ENCODE measurements around the gene CSHL1.

CSHL1 gene

DNA sequence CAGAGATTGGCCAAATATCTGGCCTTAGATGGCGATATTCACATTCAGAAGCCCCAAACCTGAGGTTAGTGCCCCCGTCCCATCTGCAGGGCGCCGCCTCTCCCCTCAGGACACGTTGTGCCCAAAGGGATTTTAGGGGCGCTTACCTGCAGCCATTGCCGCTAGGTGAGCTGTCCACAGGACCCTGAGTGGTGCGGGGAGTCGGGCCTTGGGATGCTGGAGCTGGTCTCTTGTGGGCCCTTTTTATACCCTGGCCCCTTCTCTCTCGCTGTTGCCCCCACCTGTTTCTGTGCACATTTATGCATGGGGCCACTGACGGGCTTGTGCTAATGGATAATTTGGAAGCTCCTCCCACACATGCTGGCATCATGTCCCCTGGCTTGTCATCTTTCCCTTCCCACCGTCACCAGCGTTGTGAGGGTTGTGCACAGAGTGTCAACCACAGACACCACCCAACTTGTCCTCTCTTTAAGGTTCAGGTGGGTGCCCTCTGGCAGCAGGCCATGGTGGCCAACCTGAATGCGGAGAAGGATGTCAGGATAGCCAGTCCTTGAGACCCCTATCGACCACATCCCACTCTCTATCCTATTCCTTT is at the start of gene CSHL1:
CSHL1 (minus strand) TSS at position 218 of the 595 bp plus-strand sequence; CDS start at position 156, 62 bp downstream.
- H3K36me3 ChIP-seq (ENCODE audit: control insufficient read depth in 1 of 2, insufficient read depth in 2 of 2, low read length in 2 of 2), result no peaks in the 10 kb centered on the region
- no peak within 1 kb of the TSS for H3K27ac ChIP-seq (ENCODE audit: low read length)
- H3K9me3 ChIP-seq (ENCODE audit: control insufficient read depth in 1 of 2, low read length in 2 of 2), result no peaks in the 10 kb centered on the region
- H3K27me3 ChIP-seq (ENCODE audit: low read depth, low read length), result no peaks in the 10 kb centered on the region
- no peak within 1 kb of the TSS for H3K4me3 ChIP-seq (ENCODE audit: low read depth in 1 of 2, low read length in 2 of 2)
- no peaks in the 10 kb centered on the region for H3K4me1 ChIP-seq (ENCODE audit: control insufficient read depth in 1 of 2, insufficient read depth in 2 of 2, low read length in 2 of 2)

DNA sequence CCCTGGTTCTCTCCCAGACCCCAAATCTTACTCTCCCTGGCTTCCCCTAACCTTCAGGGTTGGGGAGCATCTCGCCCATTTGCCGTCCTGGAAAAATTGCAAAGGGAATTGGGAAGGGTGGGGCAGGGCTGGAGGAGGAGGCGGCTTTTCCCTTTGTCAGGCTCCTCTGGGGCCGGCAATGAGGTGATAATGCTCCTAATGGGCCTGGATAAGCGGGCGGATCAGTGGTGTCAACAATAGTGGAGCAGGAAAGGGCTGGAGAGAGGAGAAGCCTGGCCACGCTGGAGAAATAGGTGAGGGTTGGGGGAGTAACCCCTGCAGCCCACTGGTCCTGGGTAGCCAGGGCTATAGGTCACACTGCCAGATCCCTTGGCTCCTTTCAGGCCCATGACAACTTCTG is 49.4 kb upstream of the CSHL1 start:
- Histone ChIP-seq H3K27ac (ENCODE audit: low read length) (no peak overlapping the region), H3K9me3 (ENCODE audit: control insufficient read depth in 1 of 2, low read length in 2 of 2) (no peaks in the 10 kb centered on the region), H3K36me3 (ENCODE audit: control insufficient read depth in 1 of 2, insufficient read depth in 2 of 2, low read length in 2 of 2) (no peaks in the 10 kb centered on the region), H3K4me3 (ENCODE audit: low read depth in 1 of 2, low read length in 2 of 2) (no peak overlapping the region), H3K27me3 (ENCODE audit: low read depth, low read length) (no peaks in the 10 kb centered on the region), H3K4me1 (ENCODE audit: control insufficient read depth in 1 of 2, insufficient read depth in 2 of 2, low read length in 2 of 2) (peaks cover 0 to 9% of the 10 kb centered on the region in 2 donors)

DNA sequence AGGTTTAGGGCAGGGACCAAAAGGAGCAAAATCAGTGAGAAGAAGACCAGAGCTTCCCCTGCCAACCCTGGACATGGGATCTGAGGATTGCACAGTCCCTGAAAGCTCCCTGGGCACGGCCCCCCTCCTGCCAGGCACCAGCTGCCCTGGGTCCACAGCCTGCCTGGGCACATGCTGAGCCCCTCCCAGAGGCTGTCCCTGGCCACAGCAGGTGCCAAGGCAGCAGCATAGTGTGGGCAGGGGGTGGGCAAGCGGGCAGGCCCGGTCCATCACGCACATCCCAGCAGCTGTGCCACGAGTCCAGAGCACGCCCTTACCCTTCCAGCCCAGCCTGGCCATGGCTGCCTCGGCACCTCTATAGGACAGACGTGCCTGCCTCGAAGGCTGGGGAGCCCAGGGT is 48.9 kb upstream of the CSHL1 start:
- H3K4me1 ChIP-seq (ENCODE audit: control insufficient read depth in 1 of 2, insufficient read depth in 2 of 2, low read length in 2 of 2), result peaks cover 0 to 9% of the 10 kb centered on the region in 2 donors
- no peaks in the 10 kb centered on the region for H3K27me3 ChIP-seq (ENCODE audit: low read depth, low read length)
- no peak overlapping the region for H3K27ac ChIP-seq (ENCODE audit: low read length)
- H3K4me3 ChIP-seq (ENCODE audit: low read depth in 1 of 2, low read length in 2 of 2), result no peak overlapping the region
- H3K9me3 ChIP-seq (ENCODE audit: control insufficient read depth in 1 of 2, low read length in 2 of 2), result no peaks in the 10 kb centered on the region
- H3K36me3 ChIP-seq (ENCODE audit: control insufficient read depth in 1 of 2, insufficient read depth in 2 of 2, low read length in 2 of 2), result no peaks in the 10 kb centered on the region

DNA sequence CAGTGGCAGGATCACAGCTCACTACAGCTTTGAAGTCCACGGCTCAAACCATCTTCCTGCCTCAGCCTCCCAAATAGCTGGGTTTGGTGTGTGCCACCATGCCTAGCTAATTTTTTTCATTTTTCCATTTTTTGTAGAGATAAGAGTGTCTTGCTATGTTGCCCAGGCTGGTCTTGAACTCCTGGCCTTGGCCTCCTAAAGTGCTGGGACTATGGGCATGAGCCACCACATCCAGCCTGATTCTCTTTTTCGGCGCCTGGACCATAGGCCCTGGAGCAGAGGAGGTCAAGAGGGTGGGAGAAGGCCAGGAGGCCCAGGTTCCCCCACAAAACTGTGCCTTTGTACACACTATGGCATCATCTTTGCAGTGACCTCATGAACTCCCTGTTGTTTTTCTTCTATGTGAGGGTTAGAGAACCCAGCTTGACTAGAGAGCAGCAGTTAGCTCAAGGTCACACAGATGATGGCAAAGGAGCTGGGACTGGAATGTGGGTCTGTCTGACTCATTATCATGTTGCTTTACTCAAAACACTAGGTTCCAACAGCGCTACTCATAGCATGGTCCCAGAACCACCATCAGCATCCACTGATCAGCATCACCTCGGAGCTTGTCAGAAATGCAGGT is 45.4 kb upstream of the CSHL1 start:
- no peak overlapping the region for H3K4me3 ChIP-seq (ENCODE audit: low read depth in 1 of 2, low read length in 2 of 2)
- H3K9me3 ChIP-seq (ENCODE audit: control insufficient read depth in 1 of 2, low read length in 2 of 2), result no peaks in the 10 kb centered on the region
- no peaks in the 10 kb centered on the region for H3K27me3 ChIP-seq (ENCODE audit: low read depth, low read length)
- H3K27ac ChIP-seq (ENCODE audit: low read length), result no peak overlapping the region
- H3K36me3 ChIP-seq (ENCODE audit: control insufficient read depth in 1 of 2, insufficient read depth in 2 of 2, low read length in 2 of 2), result no peaks in the 10 kb centered on the region
- H3K4me1 ChIP-seq (ENCODE audit: control insufficient read depth in 1 of 2, insufficient read depth in 2 of 2, low read length in 2 of 2), result peaks cover 0 to 7% of the 10 kb centered on the region in 2 donors

DNA sequence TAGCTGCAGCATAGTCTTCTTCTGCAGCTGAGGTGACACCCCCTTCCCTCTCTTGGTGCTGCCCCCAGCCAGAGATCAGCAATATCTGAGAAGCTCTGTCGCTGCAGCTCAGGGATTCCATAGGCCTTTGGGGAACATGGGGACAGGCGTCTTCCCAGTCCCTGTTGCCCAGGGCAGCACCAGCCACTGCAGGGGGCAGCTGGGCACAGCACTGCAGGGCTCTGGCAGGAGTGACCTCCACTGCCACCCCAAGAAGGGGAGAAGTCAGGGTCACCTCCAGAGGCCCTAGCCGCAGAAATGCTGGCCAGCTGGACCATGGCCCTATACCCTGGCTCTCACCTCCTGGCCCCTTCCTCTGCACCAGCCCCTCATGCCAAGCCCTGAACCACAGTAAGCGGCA is 44.7 kb upstream of the CSHL1 start:
- Histone ChIP-seq H3K27ac (ENCODE audit: low read length) (no peak overlapping the region), H3K27me3 (ENCODE audit: low read depth, low read length) (no peaks in the 10 kb centered on the region), H3K9me3 (ENCODE audit: control insufficient read depth in 1 of 2, low read length in 2 of 2) (no peaks in the 10 kb centered on the region), H3K4me1 (ENCODE audit: control insufficient read depth in 1 of 2, insufficient read depth in 2 of 2, low read length in 2 of 2) (peaks cover 0 to 1% of the 10 kb centered on the region in 2 donors), H3K36me3 (ENCODE audit: control insufficient read depth in 1 of 2, insufficient read depth in 2 of 2, low read length in 2 of 2) (no peaks in the 10 kb centered on the region), H3K4me3 (ENCODE audit: low read depth in 1 of 2, low read length in 2 of 2) (no peak overlapping the region)

DNA sequence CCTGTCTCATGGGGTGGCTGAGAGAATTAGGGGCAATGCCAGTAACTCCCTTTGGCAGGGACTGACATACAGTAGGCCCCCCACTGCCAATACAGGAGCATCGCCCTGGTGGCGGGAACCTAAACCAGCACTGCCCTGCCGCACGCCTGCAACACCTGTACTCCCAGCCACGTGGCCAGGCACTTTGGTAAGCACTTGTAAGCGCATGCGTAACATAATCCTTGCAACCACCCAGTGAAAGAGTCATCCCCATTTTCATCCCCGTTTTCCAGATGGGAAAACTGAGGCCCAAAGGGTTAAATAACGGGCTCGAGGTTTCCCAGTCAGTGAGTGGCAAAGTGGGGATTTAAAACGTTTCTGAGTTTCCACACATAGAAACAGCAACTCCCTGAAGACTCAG is 44.2 kb upstream of the CSHL1 start:
- H3K9me3 ChIP-seq (ENCODE audit: control insufficient read depth in 1 of 2, low read length in 2 of 2), result no peaks in the 10 kb centered on the region

DNA sequence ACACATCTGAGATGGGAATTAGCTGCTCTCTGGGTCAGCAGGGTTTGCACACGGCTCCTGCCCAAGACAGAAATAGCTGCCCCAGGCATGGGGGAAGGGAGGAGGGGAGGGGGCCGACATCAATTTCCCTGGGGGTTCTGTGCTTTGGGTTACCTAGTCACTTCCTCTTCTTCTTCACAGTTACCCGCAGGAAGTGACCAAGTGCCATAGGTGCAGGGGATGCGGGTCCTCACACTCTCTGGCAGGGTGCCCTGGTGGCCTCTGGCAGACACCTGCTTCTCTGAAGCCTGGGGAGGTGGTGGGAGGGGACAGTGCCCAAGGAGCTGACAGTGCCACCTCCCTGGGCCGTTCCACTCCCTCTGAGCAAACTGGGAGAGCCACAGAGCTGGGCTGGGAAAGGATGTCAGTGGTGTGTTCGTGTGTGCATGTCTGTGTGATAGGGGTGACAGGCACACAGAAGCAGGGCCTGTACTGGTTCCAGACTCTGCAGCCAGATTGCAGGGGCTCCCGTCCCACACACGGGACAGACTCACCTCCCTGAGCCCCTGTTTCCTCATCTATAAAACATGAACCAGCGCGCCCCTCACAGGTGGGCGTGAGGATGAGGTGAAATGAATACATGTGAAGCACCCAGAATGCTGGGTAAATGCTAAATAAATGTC is 43.5 kb upstream of the CSHL1 start:
- Histone ChIP-seq H3K27me3 (ENCODE audit: low read depth, low read length) (no peaks in the 10 kb centered on the region), H3K36me3 (ENCODE audit: control insufficient read depth in 1 of 2, insufficient read depth in 2 of 2, low read length in 2 of 2) (no peaks in the 10 kb centered on the region), H3K4me1 (ENCODE audit: control insufficient read depth in 1 of 2, insufficient read depth in 2 of 2, low read length in 2 of 2) (no peaks in the 10 kb centered on the region), H3K9me3 (ENCODE audit: control insufficient read depth in 1 of 2, low read length in 2 of 2) (no peaks in the 10 kb centered on the region), H3K4me3 (ENCODE audit: low read depth in 1 of 2, low read length in 2 of 2) (no peak overlapping the region), H3K27ac (ENCODE audit: low read length) (no peak overlapping the region)

More for the DNA sequence above, 44.2 kb upstream of the CSHL1 start:
- Histone ChIP-seq H3K27me3 (ENCODE audit: low read depth, low read length) (no peaks in the 10 kb centered on the region), H3K4me1 (ENCODE audit: control insufficient read depth in 1 of 2, insufficient read depth in 2 of 2, low read length in 2 of 2) (no peaks in the 10 kb centered on the region), H3K4me3 (ENCODE audit: low read depth in 1 of 2, low read length in 2 of 2) (no peak overlapping the region), H3K36me3 (ENCODE audit: control insufficient read depth in 1 of 2, insufficient read depth in 2 of 2, low read length in 2 of 2) (no peaks in the 10 kb centered on the region), H3K27ac (ENCODE audit: low read length) (no peak overlapping the region)

DNA sequence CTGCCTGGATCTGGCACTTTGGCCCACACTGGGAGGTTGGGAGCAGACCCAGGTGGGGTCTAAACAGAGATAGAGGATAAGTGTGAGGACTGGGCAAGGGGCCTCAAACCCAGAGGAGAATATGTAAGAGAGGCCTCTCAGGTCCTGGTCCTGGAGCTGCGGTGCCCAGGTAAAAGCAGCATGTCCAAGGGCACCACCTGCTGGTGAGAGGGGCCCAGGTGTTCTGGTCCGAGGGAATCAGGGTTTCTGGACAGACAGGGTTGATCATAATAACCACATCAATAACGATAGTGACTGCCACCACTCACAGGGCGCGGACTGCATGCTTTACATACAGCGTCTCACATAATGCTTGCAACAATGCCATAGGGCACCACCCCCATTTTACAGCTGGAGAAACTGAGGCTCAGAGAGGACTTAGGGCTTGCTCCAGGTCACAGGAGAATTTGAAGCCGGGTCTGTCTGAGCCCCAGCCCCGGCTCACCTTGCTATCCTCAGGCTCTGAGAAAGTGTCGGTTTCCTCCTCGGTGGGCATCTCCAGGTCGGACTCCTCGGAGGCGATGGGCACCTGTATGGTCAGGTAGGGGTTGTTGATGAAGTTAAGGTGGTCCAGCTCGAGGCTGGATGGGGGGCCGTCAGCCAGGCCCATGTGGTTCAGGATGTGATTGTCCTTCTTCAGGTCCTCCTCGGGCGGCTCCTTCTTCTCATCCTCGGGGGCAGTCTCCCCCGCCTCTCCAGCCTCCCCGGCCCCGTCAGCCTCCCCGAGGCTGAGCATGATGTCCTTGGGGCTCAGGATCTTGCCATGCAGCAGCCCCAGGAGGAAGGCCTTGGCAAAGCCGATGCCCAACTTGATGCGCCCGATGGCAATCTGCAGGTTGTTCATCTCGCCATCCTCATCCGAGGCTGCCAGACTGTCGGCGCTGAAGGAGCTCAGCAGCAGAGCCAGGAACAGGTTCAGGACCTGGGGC is 40.2 kb upstream of the CSHL1 start:
- H3K36me3 ChIP-seq (ENCODE audit: control insufficient read depth in 1 of 2, insufficient read depth in 2 of 2, low read length in 2 of 2), result no peaks in the 10 kb centered on the region
- H3K4me1 ChIP-seq (ENCODE audit: control insufficient read depth in 1 of 2, insufficient read depth in 2 of 2, low read length in 2 of 2), result no peaks in the 10 kb centered on the region

DNA sequence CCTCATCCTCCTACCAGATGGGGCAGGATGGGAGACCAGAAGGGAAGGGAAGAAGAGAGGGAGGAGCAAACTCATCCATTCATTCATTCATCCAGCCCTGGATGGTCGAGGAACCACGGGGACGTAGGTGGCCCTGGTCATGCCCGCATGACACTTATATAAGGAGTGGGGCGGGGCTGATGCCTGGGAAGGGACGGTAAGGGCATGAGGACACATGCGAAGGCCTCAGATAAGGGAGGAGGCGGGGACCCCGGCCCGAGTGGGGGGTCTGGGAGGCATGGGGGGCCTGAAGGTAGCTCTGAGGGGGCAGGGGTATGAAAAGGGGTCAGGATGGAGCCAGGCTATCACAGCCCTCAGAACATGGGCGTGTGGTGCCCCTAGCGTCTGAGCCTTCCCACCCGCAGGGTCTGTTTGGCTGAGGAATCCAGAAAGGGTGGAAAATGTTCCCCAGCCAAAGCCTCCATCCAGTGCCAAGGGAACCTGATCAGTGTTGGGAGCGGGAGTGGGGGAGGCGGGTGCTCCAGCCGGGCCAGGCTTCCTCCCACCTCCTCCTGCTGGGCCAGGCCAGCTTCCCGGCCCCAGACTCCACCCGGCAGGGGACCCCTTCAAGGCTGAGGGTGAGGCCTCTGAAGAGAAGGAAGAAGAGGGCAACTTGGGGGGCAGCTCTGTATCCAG is 38.7 kb upstream of the CSHL1 start:
- no peak overlapping the region for H3K4me3 ChIP-seq (ENCODE audit: low read depth in 1 of 2, low read length in 2 of 2)
- H3K27me3 ChIP-seq (ENCODE audit: low read depth, low read length), result no peaks in the 10 kb centered on the region
- H3K9me3 ChIP-seq (ENCODE audit: control insufficient read depth in 1 of 2, low read length in 2 of 2), result no peaks in the 10 kb centered on the region
- H3K36me3 ChIP-seq (ENCODE audit: control insufficient read depth in 1 of 2, insufficient read depth in 2 of 2, low read length in 2 of 2), result no peaks in the 10 kb centered on the region
- no peak overlapping the region for H3K27ac ChIP-seq (ENCODE audit: low read length)
- H3K4me1 ChIP-seq (ENCODE audit: control insufficient read depth in 1 of 2, insufficient read depth in 2 of 2, low read length in 2 of 2), result no peaks in the 10 kb centered on the region

More for the DNA sequence above, 40.2 kb upstream of the CSHL1 start:
- no peak overlapping the region for H3K4me3 ChIP-seq (ENCODE audit: low read depth in 1 of 2, low read length in 2 of 2)
- no peaks in the 10 kb centered on the region for H3K27me3 ChIP-seq (ENCODE audit: low read depth, low read length)
- no peaks in the 10 kb centered on the region for H3K9me3 ChIP-seq (ENCODE audit: control insufficient read depth in 1 of 2, low read length in 2 of 2)
- no peak overlapping the region for H3K27ac ChIP-seq (ENCODE audit: low read length)

DNA sequence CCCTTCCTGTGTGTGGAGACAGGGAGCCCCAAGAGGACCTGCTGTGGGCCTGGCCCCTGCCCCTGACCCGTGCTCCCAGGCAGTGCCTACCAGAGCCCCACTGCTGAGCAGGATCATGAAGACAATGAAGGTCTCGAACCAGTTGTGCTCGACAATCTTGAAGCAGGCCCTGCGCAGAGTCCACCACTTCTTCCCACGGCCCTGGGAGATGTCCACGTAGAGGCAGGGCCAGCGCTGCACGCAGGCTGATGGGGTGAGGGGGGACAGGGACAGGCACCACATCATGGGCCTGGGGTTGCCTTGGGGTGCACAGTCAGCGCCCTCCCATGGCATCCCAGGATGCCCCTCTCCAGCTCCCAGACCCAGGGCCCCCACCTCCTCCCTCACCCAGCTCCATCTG is 37.5 kb upstream of the CSHL1 start:
- no peak overlapping the region for H3K27ac ChIP-seq (ENCODE audit: low read length)
- no peaks in the 10 kb centered on the region for H3K36me3 ChIP-seq (ENCODE audit: control insufficient read depth in 1 of 2, insufficient read depth in 2 of 2, low read length in 2 of 2)
- no peaks in the 10 kb centered on the region for H3K4me1 ChIP-seq (ENCODE audit: control insufficient read depth in 1 of 2, insufficient read depth in 2 of 2, low read length in 2 of 2)
- no peaks in the 10 kb centered on the region for H3K9me3 ChIP-seq (ENCODE audit: control insufficient read depth in 1 of 2, low read length in 2 of 2)
- H3K4me3 ChIP-seq (ENCODE audit: low read depth in 1 of 2, low read length in 2 of 2), result no peak overlapping the region
- H3K27me3 ChIP-seq (ENCODE audit: low read depth, low read length), result no peaks in the 10 kb centered on the region
